Hematopoietic multipotent progenitor cell treated with erythropoietin and hydrocortisone succinate and interleukin-3 and kit ligand, for 17 days (in vitro differentiated cells): ENCODE data around the gene CAPZB.
"Not testable (repeated sequence)": the region's sequence is repeated elsewhere in the genome, so short reads cannot be mapped to it uniquely, and the experiment has no call there.

Experiments
- DNase-seq: peaks from one replicate; pipeline ENCODE4 v3.0.0-alpha.2; 2015; ENCODE audit warnings: low spot score

CAPZB gene

GRCh38 chr1:19497443-19497842, 12.1 kb upstream of the CAPZB start:
- not testable (repeated sequence) for DNase-seq

GRCh38 chr1:19496527-19496874, 11.2 kb upstream of the CAPZB start:
- DNase-seq, result no peak

GRCh38 chr1:19495799-19496526, 10.6 kb upstream of the CAPZB start:
- DNase-seq, result no peak

- DNase-seq, result no peak
These were observed 9.8 kb upstream of the CAPZB start for GRCh38 chr1:19495000-19495656.

GRCh38 chr1:19493547-19493946, 8.2 kb upstream of the CAPZB start:
- no peak for DNase-seq

- DNase-seq, result no peak
These were observed 4.7 kb upstream of the CAPZB start for GRCh38 chr1:19489996-19490395.

- DNase-seq, result no peak
These were observed 2.8 kb upstream of the CAPZB start for GRCh38 chr1:19488136-19488535.

GRCh38 chr1:19484798-19485361, 459 bp downstream of the CAPZB start:
- no peak for DNase-seq

- no peak for DNase-seq
These were observed 971 bp downstream of the CAPZB start for GRCh38 chr1:19484338-19484797.

GRCh38 chr1:19483691-19484090, 1.6 kb downstream of the CAPZB start:
- no peak for DNase-seq

GRCh38 chr1:19483261-19483660, 2.1 kb downstream of the CAPZB start:
- no peak for DNase-seq

GRCh38 chr1:19481826-19482398, 3.4 kb downstream of the CAPZB start:
- no peak for DNase-seq

- DNase-seq, result no peak
These were observed 5.1 kb downstream of the CAPZB start for GRCh38 chr1:19480282-19480681.

- no peak for DNase-seq
These were observed 5.8 kb downstream of the CAPZB start for GRCh38 chr1:19479351-19480120.

GRCh38 chr1:19478322-19478721, 7.0 kb downstream of the CAPZB start:
- no peak for DNase-seq

- no peak for DNase-seq
These were observed 7.8 kb downstream of the CAPZB start for GRCh38 chr1:19477284-19478249.

GRCh38 chr1:19476450-19477190, 8.7 kb downstream of the CAPZB start:
- no peak for DNase-seq

GRCh38 chr1:19475296-19475695, 10.0 kb downstream of the CAPZB start:
- no peak for DNase-seq

GRCh38 chr1:19472174-19472573, 13.2 kb downstream of the CAPZB start:
- no peak for DNase-seq

GRCh38 chr1:19469004-19469403, 16.3 kb downstream of the CAPZB start:
- no peak for DNase-seq
